Myometrial cell (primary cell): ENCODE results near the gene CALU. TPM values are rescaled to one million over a fixed set of nuclear protein-coding genes. Genes with fewer than 3 reads are reported as not detected.

Experiments used
- total RNA-seq: library from RNA; depleted of rRNA; stranded (reverse); fragments of >200 nt; gene quantifications from 2 replicates; pipeline ENCODE4 v1.2.3, GENCODE V29; 2015

The CALU gene
- 543 and 711 TPM in 2 replicates for total RNA-seq

GRCh38 chr7:128739048-128739962 is at the start of gene CALU:
TSS of gene CALU (plus strand) at chr7:128739359. CDS start at chr7:128748584, 9,225 bp downstream.

GRCh38 chr7:128775744-128776474 is 36.8 kb downstream of the CALU start, which contains the start of gene OPN1SW:
TSS of gene OPN1SW (minus strand) at chr7:128775794. CDS start at chr7:128775781, 13 bp downstream.

GRCh38 chr7:128791121-128791971 is 52.2 kb downstream of the CALU start, which contains the start of gene CCDC136:
TSS of gene CCDC136 (plus strand) at chr7:128791968. CDS start at chr7:128792412, 444 bp downstream.

Other genes starting within 250 kb of the CALU start
- not detected in 2 replicates for gene GARIN1A, start 67.1 kb upstream of the CALU start, total RNA-seq
- gene OPN1SW, start 36.4 kb downstream of the CALU start, total RNA-seq: not detected in 2 replicates
- gene CCDC136, start 52.6 kb downstream of the CALU start, total RNA-seq: 3.7 and 6.6 TPM in 2 replicates
- gene FLNC, start 91.0 kb downstream of the CALU start, total RNA-seq: 263 and 274 TPM in 2 replicates
- 108 and 129 TPM in 2 replicates for gene ATP6V1F, start 123.5 kb downstream of the CALU start, total RNA-seq
- not detected in 2 replicates for gene KCP, start 171.3 kb downstream of the CALU start, total RNA-seq
- gene IRF5, start 198.6 kb downstream of the CALU start, total RNA-seq: 0.18 TPM in 1 of 2 replicates, not detected in the other